Measurements from ENCODE around the gene TNNI3.
"Not testable (repeated sequence)": the region's sequence is repeated elsewhere in the genome, so short reads cannot be mapped to it uniquely, and the experiment has no call there.

Gene TNNI3

DNA sequence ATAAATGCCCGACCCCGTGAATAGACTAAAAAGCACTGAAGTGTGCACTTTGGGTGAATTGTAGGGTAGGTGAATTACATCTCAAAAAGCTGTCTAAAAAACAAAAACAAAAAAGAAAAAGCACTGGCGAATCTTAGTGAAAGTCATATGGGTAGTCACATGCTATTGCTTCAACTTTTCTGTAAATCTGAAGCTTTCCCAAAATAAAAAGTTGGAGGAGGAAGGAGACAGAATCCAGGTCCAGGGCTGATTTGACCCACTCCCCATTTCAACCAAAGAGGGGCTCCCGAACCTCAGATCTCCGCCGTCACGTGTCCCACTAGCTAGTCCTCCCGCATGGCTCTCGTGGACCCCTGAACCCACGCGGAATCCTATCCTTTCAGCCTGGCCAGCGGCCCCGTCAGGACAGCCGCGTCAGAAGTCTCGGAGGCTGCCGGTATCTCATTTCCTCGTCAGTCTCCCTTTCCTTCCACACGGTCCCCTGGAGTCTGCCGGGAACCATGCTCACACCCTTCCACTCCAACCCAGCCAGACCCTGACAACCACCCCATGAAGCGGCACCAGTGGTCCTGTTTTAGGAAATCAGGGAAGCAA, 46.2 kb downstream of the TNNI3 start:
- DNase-seq: no peak

DNA sequence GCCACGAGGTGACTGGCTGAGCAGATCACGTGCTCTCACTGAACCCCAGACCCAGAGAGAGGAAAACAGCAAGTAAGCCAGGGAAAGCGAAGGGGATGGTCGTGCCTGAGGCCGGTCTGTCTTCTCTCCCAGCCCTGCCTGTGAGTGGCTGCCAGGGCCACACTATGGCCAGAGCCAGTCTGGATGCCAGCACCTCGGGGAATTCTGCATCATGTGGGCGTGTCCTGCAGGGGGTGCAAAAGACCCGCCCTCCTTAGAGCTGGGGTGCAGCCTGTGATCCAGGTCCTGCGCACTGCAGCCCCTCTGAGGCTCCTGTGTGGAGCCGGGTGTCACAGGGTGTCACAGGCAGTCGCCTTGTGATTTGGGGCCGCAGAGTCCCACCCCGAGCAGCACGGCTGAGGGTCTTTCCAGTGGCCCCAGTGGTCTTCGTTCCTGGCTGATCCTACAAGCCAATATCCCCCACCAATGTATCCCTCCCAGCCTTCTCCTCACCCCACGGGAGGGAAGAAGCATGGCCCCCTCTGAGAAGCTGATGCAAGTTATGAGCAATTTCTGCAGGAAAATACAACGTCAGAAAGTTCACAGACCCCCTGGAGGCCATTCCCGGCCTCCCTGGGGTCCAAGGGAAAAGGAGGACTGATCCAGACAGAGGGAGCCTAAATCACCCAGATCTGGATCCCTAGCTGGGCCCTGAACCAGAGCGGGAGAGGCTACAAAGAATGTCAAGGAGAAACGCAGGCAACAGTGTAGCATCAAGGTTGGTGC, 47.8 kb downstream of the TNNI3 start:
- no peak for DNase-seq

DNA sequence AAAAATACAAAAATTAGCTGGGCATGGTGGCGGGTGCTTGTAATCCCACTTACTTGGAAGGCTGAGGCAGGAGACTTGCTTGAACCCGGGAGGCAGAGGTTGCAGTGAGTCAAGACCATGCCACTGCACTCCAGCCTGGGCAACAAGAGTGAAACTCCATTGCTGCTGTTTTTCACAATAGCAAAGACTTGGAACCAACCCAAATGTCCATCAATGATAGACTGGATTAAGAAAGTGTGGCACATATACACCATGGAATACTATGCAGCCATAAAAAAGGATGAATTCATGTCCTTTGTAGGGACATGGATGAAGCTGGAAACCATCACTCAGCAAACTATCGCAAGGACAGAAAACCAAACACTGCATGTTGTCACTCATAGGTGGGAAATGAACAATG, 50.3 kb downstream of the TNNI3 start:
- DNase-seq: not testable (repeated sequence)

DNA sequence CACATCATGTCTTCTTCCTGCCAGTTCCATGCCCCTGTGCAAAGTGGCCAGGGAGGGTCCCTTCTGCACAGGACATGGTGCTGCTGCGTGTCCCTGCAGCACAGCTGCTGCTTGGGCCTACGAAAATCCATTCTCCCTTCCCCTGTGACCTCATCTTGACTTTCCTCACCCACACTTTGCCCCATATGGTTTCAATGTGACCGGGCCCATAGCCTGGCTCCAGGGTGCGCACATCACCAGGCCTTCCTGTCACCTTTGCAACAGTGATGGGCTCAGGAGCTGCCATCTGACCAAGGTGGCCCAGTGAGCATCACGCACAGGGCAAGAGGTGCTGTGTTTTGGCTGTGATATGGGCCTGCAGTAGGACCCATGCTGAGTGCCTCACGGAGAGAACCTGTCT, 50.9 kb downstream of the TNNI3 start:
- DNase-seq: no peak

DNA sequence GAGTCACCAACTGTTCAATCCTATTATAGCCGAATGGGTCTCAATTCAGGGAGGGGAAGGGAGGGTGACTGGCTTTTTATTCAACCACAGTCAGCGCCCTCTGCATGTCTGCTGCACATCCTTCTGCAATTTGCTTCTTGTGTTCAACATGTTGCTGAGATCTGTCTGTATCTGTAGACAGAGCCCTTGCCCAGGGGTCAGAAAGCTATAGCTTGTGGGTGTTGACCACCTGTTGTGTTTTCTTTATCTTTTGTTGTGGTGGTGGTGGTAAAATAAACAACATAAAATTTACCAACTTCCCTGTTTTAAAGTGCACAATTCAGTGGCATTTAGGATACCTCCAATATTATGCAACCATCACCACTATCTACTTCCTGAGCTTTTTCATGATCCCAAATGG, 52.3 kb downstream of the TNNI3 start:
- DNase-seq: no peak

DNA sequence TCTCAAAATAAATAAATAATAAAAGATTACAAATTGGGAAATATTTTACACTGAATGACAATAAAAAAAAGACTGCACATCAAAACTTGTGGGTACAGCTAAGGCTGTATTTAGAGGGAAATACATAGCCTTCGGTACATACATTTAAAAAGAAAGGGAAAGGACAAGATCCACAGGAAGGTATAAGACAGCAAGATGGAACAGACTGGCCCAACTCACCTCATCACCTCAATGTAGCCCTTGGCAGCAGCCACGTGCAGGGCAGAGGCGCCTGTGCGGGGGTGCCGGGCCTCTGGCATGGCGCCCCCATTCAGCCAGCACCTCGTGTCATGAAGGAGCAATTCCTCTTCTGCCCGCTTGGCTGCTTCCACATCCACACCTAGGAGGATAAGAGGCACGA, 54.3 kb downstream of the TNNI3 start:
- DNase-seq: no peak

Measured in NCI-H2081 (cell line).